Large intestine (tissue), 12 donors: Measurements from ENCODE around the gene RCOR3. TPM values are rescaled to one million over a fixed set of nuclear protein-coding genes. Genes with fewer than 3 reads are reported as not detected.
"Not testable (repeated sequence)": the region's sequence is repeated elsewhere in the genome, so short reads cannot be mapped to it uniquely, and the experiment has no call there.

Source experiments
- DNase-seq, 2 donors: peaks; one replicate each; pipeline versions ENCODE4 v3.0.0 to v3.0.0-alpha.2; 2013
- H3K27ac ChIP-seq: one replicate; pipeline ENCODE4 v1.5.1; 2013; ENCODE audit warnings: low read length
- H3K27me3 ChIP-seq: 2 replicates; pipeline ENCODE4 v1.6.1; 2013; ENCODE audit warnings: low read length; ENCODE audit not compliant: control insufficient read depth, insufficient read depth
- H3K36me3 ChIP-seq: 2 replicates; pipeline ENCODE4 v1.6.1; 2013; ENCODE audit warnings: low read length; ENCODE audit not compliant: control insufficient read depth, insufficient read depth
- H3K4me1 ChIP-seq: one replicate; pipeline ENCODE4 v1.6.1; 2013; ENCODE audit warnings: low read length; ENCODE audit not compliant: control insufficient read depth, insufficient read depth
- H3K4me3 ChIP-seq: one replicate; pipeline ENCODE4 v1.5.1; 2013; ENCODE audit warnings: low read length
- H3K9me3 ChIP-seq: one replicate; pipeline ENCODE4 v1.6.1; 2013; ENCODE audit warnings: mild to moderate bottlenecking, low read depth, low read length, moderate library complexity; ENCODE audit not compliant: control insufficient read depth
- WGBS: methylation state at CpG from one replicate; pipeline ENCODE4 v1.1.5; 2013; ENCODE audit warnings: low lambda C conversion rate; ENCODE audit not compliant: insufficient coverage; 5-methylcytosine and 5-hydroxymethylcytosine counted together
- long read RNA-seq, 11 donors: transcript quantifications; one replicate each; lab custom pipeline, GENCODE V29; 2026
- polyA plus RNA-seq: library from polyadenylated mRNA; unstranded; fragments of 120-200 nt; gene quantifications from one replicate; pipeline ENCODE4 v1.2.1, GENCODE V29; 2013

Gene RCOR3
- 70.0 TPM for polyA plus RNA-seq
- long read RNA-seq, donor 1, full-length matches to known transcripts: 2 of 2 reads
- long read RNA-seq, donor 1, partial matches to known transcripts: 0 of 2 reads
- long read RNA-seq, donor 1, other reads (novel, unspliced or antisense): 0 of 2 reads
- long read RNA-seq, donor 2, full-length matches to known transcripts: 5 of 13 reads
- long read RNA-seq, donor 2, partial matches to known transcripts: 8 of 13 reads
- long read RNA-seq, donor 2, other reads (novel, unspliced or antisense): 0 of 13 reads
- long read RNA-seq, donor 3: 0 reads
- long read RNA-seq, donor 4, partial matches to known transcripts: 0 of 1 reads
- long read RNA-seq, donor 4, other reads (novel, unspliced or antisense): 0 of 1 reads
- long read RNA-seq, donor 5, full-length matches to known transcripts: 4 of 4 reads
- long read RNA-seq, donor 5, partial matches to known transcripts: 0 of 4 reads
- long read RNA-seq, donor 5, other reads (novel, unspliced or antisense): 0 of 4 reads
- long read RNA-seq, donor 6, transcript RCOR3-203 (12 exons, 2,041 nt): major isoform, 5 of 8 reads
- long read RNA-seq, donor 6, partial matches to known transcripts: 0 of 8 reads
- long read RNA-seq, donor 6, other reads (novel, unspliced or antisense): 0 of 8 reads
- long read RNA-seq, donor 7: 0 reads
- long read RNA-seq, donor 8, partial matches to known transcripts: 63 of 69 reads
- long read RNA-seq, donor 8, other reads (novel, unspliced or antisense): 0 of 69 reads
- long read RNA-seq, donor 9, full-length matches to known transcripts: 2 of 7 reads
- long read RNA-seq, donor 9, partial matches to known transcripts: 5 of 7 reads
- long read RNA-seq, donor 9, other reads (novel, unspliced or antisense): 0 of 7 reads
- long read RNA-seq, donor 10, partial matches to known transcripts: 0 of 3 reads
- long read RNA-seq, donor 10, other reads (novel, unspliced or antisense): 0 of 3 reads
- long read RNA-seq, donor 11, partial matches to known transcripts: 0 of 4 reads
- long read RNA-seq, donor 11, other reads (novel, unspliced or antisense): 0 of 4 reads

DNA sequence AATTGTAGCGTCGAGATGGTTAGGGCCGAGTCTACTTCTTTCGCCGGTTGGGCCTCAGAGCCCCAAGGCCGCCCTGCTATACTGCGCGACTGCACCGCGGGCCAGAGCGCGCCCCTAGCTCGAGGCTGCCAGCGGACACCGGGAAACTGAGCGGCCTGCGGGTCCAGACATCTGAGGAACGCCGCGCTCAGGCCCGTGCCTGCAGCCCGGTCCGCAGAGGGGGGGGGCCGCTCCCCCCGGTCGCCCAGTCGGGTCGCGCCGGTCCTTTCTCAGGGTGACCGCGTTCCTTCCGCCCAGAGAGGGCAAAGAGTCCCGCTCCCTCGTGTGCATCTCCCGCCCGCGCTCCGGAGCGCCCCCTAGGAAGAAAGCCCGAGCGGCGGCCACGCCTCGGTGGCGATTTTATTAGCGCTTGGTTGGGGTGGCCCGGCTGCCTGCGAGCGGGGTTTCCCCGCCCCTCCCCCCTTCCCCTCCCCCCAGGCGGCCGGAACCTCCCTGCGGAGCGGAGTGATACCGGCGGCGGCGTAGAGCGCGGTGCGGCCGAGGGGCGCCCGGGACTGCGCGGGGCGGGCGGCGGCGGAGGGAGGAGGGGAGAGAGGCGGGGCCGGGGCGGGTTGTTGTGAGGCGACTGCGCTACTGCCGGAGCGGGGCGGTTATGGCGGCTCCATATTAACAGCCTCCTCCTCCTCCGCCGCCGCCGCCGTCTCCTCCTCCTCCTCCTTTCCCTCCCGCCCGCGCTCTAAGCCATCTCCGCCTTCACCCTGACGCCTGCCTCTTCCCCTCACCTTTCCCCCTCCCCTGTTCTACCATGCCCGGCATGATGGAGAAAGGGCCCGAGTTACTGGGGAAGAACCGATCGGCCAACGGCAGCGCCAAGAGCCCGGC is at the start of gene RCOR3:
Gene RCOR3 (plus strand): TSS at position 611 of the 882 bp plus-strand sequence. CDS start 195 bp downstream, at position 806.
- peak within 1 kb of the TSS; percentile 98 for H3K4me3 ChIP-seq
- DNase-seq: peak; percentile 86 to 96
- peaks cover 3% of the 10 kb centered on the region for H3K36me3 ChIP-seq
- H3K4me1 ChIP-seq: peaks cover 6% of the 10 kb centered on the region
- H3K9me3 ChIP-seq: no peaks in the 10 kb centered on the region
- no peaks in the 10 kb centered on the region for H3K27me3 ChIP-seq
- peak within 1 kb of the TSS; percentile 100 for H3K27ac ChIP-seq
- WGBS: no CpG with 5 or more reads among the region's 97 CpGs

DNA sequence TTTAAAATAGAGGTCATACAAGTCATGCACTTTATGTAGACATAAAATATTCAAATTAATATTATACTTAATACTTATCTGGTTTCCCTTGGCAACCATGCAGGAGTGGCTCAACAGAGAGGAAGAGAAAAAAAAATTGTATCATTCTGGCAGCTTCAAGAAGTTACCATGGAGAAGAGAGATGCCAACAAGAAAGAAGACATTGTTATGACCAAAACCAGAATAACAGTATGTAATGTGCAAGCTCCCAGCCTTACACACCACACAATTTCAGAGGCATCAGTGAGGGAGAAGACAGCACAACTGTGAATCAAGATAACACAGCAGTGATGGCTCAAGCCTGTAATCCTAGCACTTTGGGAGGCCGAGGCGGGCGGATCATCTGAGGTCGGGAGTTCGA is 49.1 kb upstream of the RCOR3 start:
- no peak overlapping the region for H3K4me3 ChIP-seq
- no peaks in the 10 kb centered on the region for H3K36me3 ChIP-seq
- H3K9me3 ChIP-seq: peaks cover 4% of the 10 kb centered on the region
- no peak overlapping the region for H3K27ac ChIP-seq
- no peaks in the 10 kb centered on the region for H3K4me1 ChIP-seq
- no peaks in the 10 kb centered on the region for H3K27me3 ChIP-seq
- no peak for DNase-seq
- whole genome bisulfite sequencing: no CpG with 5 or more reads among the region's 5 CpGs

DNA sequence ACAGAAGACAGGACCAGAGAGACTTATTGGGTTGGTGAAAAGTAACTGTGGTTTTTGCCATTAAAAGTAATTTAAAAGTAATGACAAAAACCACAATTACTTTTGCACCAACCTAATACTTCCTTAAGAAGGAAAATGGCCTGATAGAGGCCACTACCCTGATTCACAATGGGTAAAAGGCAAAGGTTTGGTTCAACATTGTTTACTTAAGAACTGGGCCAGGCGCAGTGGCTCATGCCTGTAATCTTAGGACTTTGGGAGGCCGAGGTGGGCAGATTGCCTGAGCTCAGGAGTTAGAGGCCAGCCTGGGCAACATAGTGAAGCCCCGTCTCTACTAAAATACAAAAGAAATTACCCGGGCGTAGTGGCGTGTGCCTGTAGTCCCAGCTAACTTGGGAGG is 48.2 kb upstream of the RCOR3 start:
- Histone ChIP-seq H3K27me3 (no peaks in the 10 kb centered on the region), H3K27ac (no peak overlapping the region), H3K4me1 (no peaks in the 10 kb centered on the region), H3K36me3 (no peaks in the 10 kb centered on the region), H3K4me3 (no peak overlapping the region), H3K9me3 (peaks cover 4% of the 10 kb centered on the region)
- no CpG with 5 or more reads among the region's 6 CpGs for WGBS
- no peak for DNase-seq

DNA sequence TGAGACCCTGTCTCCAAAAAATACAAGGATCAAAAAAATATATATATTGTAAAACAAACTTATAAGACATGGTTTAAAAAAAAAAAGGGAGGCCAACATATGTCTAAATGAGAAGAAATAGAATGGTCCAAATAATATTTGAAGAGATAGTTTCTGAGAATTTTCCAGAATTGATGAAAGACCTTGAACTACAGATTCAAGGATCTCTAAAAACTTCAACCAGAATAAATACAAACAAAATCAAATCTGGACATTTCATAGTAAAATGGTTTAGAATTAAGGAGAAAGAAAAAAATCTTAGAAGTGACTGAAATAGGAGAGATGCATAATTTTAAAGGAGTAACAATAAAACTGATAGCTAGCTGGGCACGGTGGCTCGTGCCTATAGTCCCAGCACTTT is 45.5 kb upstream of the RCOR3 start:
- H3K36me3 ChIP-seq: no peaks in the 10 kb centered on the region
- H3K9me3 ChIP-seq: no peaks in the 10 kb centered on the region
- H3K4me1 ChIP-seq: no peaks in the 10 kb centered on the region
- no CpG with 5 or more reads among the region's 2 CpGs for WGBS
- DNase-seq: no peak
- H3K27me3 ChIP-seq: no peaks in the 10 kb centered on the region
- H3K27ac ChIP-seq: no peak overlapping the region
- H3K4me3 ChIP-seq: no peak overlapping the region

DNA sequence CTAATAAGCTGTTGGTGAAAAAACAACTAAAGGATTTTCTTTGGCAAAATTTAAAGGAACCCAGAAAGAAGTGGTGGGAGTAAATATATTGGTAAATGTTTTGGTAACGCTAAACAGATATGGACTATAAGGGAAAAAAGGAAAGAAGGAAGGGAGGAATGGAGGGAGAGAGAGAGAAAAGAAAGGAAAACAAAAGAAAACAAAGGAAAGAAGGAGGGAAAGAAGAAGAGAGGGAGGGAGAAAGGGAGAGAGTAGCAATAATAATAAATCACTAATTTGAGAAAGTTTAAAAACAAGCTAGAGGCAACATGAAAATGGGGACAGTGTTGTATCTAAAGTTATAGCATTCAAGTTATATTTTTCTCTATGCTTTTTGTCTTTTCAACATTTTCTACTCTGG is 43.6 kb upstream of the RCOR3 start:
- DNase-seq: no peak
- H3K27me3 ChIP-seq: no peaks in the 10 kb centered on the region
- H3K36me3 ChIP-seq: no peaks in the 10 kb centered on the region
- no peaks in the 10 kb centered on the region for H3K4me1 ChIP-seq
- no peak overlapping the region for H3K27ac ChIP-seq
- H3K4me3 ChIP-seq: no peak overlapping the region
- WGBS: 100% methylated on average over 1 of the region's 1 CpG
- no peaks in the 10 kb centered on the region for H3K9me3 ChIP-seq

DNA sequence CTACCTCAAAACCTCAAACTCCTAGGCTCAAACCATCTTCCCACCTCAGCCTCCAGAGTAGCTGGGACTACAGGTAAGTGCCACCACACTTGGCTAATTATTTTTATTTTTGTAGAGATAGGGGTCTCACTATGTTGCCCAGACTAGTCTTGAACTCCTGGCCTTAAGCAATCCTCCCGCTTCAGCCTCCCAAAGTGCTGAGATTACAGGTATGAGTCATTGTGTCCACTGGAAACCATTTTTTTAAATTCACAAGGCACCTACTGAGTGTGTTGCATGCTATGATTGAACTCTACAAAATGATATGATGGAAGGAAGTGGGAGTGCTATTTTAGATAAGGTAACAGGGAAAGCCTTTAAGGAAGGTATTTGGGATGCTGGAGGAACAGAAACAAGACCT is 41.8 kb upstream of the RCOR3 start:
- no peaks in the 10 kb centered on the region for H3K27me3 ChIP-seq
- no peaks in the 10 kb centered on the region for H3K36me3 ChIP-seq
- H3K27ac ChIP-seq: no peak overlapping the region
- DNase-seq: no peak
- no peaks in the 10 kb centered on the region for H3K9me3 ChIP-seq
- no peak overlapping the region for H3K4me3 ChIP-seq
- H3K4me1 ChIP-seq: no peaks in the 10 kb centered on the region
- no CpG with 5 or more reads among the region's 1 CpG for WGBS

DNA sequence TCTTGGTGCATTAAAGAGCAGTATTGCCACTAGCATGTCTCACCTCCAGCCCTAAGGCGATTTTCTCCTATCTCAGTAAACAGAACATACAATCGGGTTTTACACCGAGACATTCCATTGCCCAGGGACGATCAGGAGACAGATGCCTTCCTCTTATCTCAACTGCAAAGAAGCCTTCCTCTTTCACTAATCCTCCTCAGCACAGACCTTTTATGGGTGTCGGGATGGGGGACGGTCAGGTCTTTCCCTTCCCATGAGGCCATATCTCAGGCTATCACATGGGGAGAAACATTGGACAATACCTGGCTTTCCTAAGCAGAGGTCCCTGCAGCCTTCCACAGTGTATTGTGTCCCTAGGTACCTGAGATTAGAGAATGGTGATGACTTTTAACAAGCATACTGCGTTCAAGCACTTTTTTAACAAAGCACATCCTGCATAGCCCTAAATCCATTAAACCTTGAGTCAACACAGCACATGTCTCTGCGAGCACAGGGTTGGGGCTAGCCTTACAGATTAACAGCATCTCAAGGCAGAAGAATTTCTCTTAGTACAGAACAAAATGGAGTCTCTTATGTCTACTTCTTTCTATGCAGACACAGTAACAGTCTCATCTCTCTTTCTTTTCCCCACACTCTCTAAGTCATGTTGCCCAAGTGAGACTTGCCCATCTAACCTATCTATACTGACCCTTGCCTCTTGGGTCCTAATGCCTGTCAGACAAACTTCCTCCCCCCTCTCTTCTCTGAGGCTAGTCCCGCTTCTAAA is 36.5 kb upstream of the RCOR3 start:
- not testable (repeated sequence) for H3K9me3 ChIP-seq, H3K27me3 ChIP-seq, H3K27ac ChIP-seq, H3K4me3 ChIP-seq, DNase-seq, H3K4me1 ChIP-seq, H3K36me3 ChIP-seq
- 25% methylated on average over 4 of the region's 9 CpGs for WGBS

DNA sequence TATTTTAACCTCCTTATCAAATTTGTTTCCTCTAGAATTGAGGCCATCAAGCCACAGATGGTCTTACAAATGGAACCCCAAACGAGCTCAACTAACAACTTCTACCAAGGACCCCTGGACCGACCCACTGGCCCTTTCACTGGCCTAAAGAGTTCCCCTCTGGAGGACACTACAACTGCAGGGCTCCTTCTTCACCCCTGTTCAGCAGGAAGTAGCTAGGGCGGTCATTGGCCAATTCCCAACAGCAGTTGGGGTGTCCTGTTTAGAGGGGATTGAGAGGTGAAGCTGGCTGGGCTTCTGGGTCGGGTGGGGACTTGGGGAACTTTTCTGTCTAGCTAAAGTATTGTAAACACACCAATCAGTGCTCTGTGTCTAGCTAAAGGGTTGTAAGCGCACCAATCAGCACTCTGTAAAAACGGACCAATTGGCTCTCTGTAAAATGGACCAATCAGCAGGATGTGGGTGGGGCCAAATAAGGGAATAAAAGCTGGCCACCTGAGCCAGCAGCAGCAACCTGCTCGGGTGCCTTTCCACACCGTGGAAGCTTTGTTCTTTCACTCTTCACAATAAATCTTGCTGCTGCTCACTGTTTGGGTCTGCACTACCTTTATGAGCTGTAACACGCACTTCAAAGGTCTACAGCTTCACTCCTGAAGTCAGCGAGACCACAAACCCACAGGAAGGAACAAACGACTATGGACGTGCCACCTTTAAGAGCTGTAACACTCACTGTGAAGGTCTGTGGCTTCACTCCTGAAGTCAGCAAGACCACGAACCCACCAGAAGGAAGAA is 30.4 kb upstream of the RCOR3 start:
- DNase-seq, H3K36me3 ChIP-seq, H3K4me1 ChIP-seq, H3K27ac ChIP-seq, H3K27me3 ChIP-seq, H3K9me3 ChIP-seq, H3K4me3 ChIP-seq: not testable (repeated sequence)
- WGBS: no CpG with 5 or more reads among the region's 13 CpGs

DNA sequence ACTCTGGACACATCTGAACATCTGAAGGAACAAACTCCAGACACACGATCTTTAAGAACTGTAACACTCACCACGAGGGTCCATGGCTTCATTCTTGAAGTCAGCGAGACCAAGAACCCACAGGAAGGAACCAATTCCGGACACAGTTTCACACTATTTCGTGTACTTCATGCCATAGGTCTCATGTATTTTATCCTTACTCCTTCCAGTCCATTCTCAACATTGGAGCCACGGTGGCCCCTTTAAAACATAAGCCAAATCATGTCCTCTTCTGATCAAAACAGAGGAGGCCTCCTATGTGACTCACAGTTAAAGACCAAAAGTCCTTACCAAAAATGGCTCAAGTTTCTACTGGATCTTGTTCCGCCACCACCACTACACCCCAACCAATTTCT is 29.8 kb upstream of the RCOR3 start:
- Histone ChIP-seq H3K27me3 (no peaks in the 10 kb centered on the region), H3K9me3 (no peaks in the 10 kb centered on the region)
- 100% methylated on average over 1 of the region's 7 CpGs for WGBS

More for the DNA sequence above, 29.8 kb upstream of the RCOR3 start:
- Histone ChIP-seq H3K4me3 (no peak overlapping the region), H3K27ac (no peak overlapping the region), H3K4me1 (no peaks in the 10 kb centered on the region), H3K36me3 (no peaks in the 10 kb centered on the region)
- no peak for DNase-seq
